OCI-LY7 (cell line): ENCODE data around the gene RGS19. TPM values are rescaled to one million over a fixed set of nuclear protein-coding genes. Genes with fewer than 3 reads are reported as not detected.

Experiments
- BruUV-seq: library from RNA; stranded (reverse); fragments of 400-500 nt; replicated peaks from 2 replicates; lab custom pipeline; 2021; lab: Mats Ljungman, UMichigan
- CTCF ChIA-PET: fragments of 300-600 bp; sonication (Branson Sonifier 250); formaldehyde crosslinking; loops from one replicate; lab custom pipeline; 2022; ENCODE audit warnings: antibody characterized with exemption; ENCODE audit not compliant: unreplicated experiment; lab: Charles Lee
- POLR2A ChIA-PET: fragments of 300-600 bp; sonication (Branson Sonifier 250); formaldehyde crosslinking; loops from one replicate; lab custom pipeline; 2022; ENCODE audit warnings: antibody characterized with exemption; lab: Charles Lee
- DNase-seq: peaks from one replicate; pipeline ENCODE4 v3.0.0-alpha.2; 2015; ENCODE audit warnings: low spot score
- H2AFZ ChIP-seq: fragments of 200-600 bp; sonication (generic), shearing (Covaris generic); 2 replicates; pipeline ENCODE4 v1.6.1; 2014; ENCODE audit warnings: mild to moderate bottlenecking, antibody characterized with exemption, low read length, moderate library complexity
- H3K27ac ChIP-seq: fragments of 200-600 bp; sonication (generic); 2 replicates; pipeline ENCODE4 v1.5.1; 2014; ENCODE audit warnings: mixed run types, low read depth, mild to moderate bottlenecking, moderate library complexity, low read length, inconsistent platforms; ENCODE audit not compliant: poor library complexity, severe bottlenecking
- H3K36me3 ChIP-seq: fragments of 200-600 bp; sonication (generic); 2 replicates; pipeline ENCODE4 v1.6.1; 2014; ENCODE audit warnings: mild to moderate bottlenecking, antibody characterized with exemption, low read length, moderate library complexity, mixed read lengths; ENCODE audit not compliant: insufficient read depth
- H3K4me1 ChIP-seq: fragments of 200-600 bp; sonication (generic); 2 replicates; pipeline ENCODE4 v1.5.1; 2014; ENCODE audit warnings: mild to moderate bottlenecking, low read length; ENCODE audit not compliant: insufficient read depth, poor library complexity, severe bottlenecking
- H3K4me2 ChIP-seq: fragments of 200-600 bp; sonication (generic); 2 replicates; pipeline ENCODE4 v1.6.1; 2014; ENCODE audit warnings: mild to moderate bottlenecking, low read length
- H3K4me3 ChIP-seq: fragments of 200-600 bp; sonication (generic); 2 replicates; pipeline ENCODE4 v1.5.1; 2014; ENCODE audit warnings: mild to moderate bottlenecking, low read depth, low read length; ENCODE audit not compliant: poor library complexity, severe bottlenecking
- H3K79me2 ChIP-seq: fragments of 200-600 bp; sonication (generic); 2 replicates; pipeline ENCODE4 v1.6.1; 2016; ENCODE audit warnings: low read depth, mild to moderate bottlenecking, low read length, moderate library complexity, mixed read lengths; ENCODE audit not compliant: insufficient read depth
- H3K9me2 ChIP-seq: fragments of 200-600 bp; sonication (generic); 2 replicates; pipeline ENCODE4 v1.6.1; 2016; ENCODE audit warnings: mild to moderate bottlenecking, low read length, mixed read lengths; ENCODE audit not compliant: insufficient read depth
- H3K9me3 ChIP-seq: fragments of 200-600 bp; sonication (generic); 2 replicates; pipeline ENCODE4 v1.6.1; 2014; ENCODE audit warnings: mild to moderate bottlenecking, mixed run types, low read length, mixed read lengths
- H4K20me1 ChIP-seq: fragments of 200-600 bp; sonication (generic); 2 replicates; pipeline ENCODE4 v1.6.1; 2014; ENCODE audit warnings: mild to moderate bottlenecking, antibody characterized with exemption, low read length, moderate library complexity, mixed read lengths; ENCODE audit not compliant: insufficient read depth
- EZH2phosphoT487 ChIP-seq: fragments of 200-600 bp; sonication (generic); IDR thresholded peaks from 2 replicates; pipeline ENCODE4 v1.6.1; 2018; ENCODE audit warnings: low read depth, borderline replicate concordance, mild to moderate bottlenecking, mixed run types, antibody characterized with exemption, low read length, moderate library complexity, mixed read lengths
- intact Hi-C: fragments of 100-400 bp; cut with micrococcal nuclease; formaldehyde crosslinking; loops from one replicate; pipeline ENCODE4 v1.10.0; 2022; ENCODE audit not compliant: unreplicated experiment
- total RNA-seq, 2 experiments: library from RNA; depleted of rRNA in 1 of 2; stranded (reverse); fragments of >200 nt in 1 of 2; shearing (Covaris generic) in 1 of 2; gene quantifications; 2 replicates each; pipeline ENCODE4 v1.2.3, GENCODE V29; 2014 to 2022
- TF ChIP-seq, protein P1 (sequence below): fragments of 200-600 bp; sonication (generic); conservative IDR thresholded peaks from 2 replicates; pipeline ENCODE4 v1.5.1; 2014; ENCODE audit warnings: mild to moderate bottlenecking, antibody characterized with exemption, low read length, moderate library complexity, mixed read lengths

RGS19 gene
- total RNA-seq, 2 experiments from 2014 or later = 69.4 to 106 TPM

DNA sequence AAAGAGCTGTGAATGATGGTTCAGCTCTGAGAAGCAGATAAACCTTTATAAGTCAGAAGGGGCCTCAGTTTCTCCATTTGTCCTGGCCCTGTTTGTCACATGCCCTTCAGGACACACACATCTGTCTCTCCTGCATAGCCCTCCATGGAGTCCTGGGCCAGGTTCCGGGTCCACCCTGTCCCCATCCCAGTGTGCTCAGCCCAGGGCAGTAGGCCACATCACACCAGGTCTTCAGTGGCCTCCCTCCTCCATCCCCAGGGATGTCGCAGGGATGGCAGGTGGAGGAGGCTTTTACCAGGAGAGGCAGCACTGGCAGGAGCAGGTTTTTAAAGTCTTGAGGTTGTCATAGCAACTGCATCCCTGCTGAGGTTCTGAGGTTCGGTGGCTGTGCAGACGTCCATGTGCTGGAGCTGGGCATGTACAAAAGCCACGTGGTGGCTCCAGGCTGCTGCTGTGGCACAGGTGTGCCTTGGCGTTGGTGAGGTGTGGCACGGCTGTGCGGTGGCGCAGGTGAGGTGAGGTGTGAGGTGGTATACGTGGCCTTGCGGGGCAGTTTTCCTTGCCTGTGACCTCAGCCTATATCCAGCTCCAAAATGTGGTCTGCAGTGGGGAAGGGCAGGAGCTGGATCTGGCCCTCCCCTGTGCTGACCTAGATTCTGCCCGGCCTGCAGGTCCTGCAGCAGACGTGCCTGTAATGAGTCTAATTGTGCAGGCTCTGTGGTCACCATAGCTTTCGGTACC, 36.0 kb upstream of the RGS19 start:
- no peaks in the 10 kb centered on the region for H3K36me3 ChIP-seq
- H3K4me2 ChIP-seq = no peak overlapping the region
- H3K27ac ChIP-seq = no peak overlapping the region
- ChIA-PET CTCF (no interaction called here), POLR2A (interaction anchor here (1.0 kb wide), 1 partner anchor 141 kb away, joined by 3 read pairs; no protein-coding TSS in a partner anchor)
- BruUV-seq = no TSS peak
- no peaks in the 10 kb centered on the region for H4K20me1 ChIP-seq
- H3K9me2 ChIP-seq = no peaks in the 10 kb centered on the region
- intact Hi-C loops = no loop called here
- no peak overlapping the region for H2AFZ ChIP-seq
- no peaks in the 10 kb centered on the region for H3K79me2 ChIP-seq
- H3K4me1 ChIP-seq = peaks cover 11% of the 10 kb centered on the region
- no peaks in the 10 kb centered on the region for H3K9me3 ChIP-seq
- DNase-seq = no peak
- no peak for TF ChIP-seq EZH2phosphoT487
- TF ChIP-seq, protein P1, sequence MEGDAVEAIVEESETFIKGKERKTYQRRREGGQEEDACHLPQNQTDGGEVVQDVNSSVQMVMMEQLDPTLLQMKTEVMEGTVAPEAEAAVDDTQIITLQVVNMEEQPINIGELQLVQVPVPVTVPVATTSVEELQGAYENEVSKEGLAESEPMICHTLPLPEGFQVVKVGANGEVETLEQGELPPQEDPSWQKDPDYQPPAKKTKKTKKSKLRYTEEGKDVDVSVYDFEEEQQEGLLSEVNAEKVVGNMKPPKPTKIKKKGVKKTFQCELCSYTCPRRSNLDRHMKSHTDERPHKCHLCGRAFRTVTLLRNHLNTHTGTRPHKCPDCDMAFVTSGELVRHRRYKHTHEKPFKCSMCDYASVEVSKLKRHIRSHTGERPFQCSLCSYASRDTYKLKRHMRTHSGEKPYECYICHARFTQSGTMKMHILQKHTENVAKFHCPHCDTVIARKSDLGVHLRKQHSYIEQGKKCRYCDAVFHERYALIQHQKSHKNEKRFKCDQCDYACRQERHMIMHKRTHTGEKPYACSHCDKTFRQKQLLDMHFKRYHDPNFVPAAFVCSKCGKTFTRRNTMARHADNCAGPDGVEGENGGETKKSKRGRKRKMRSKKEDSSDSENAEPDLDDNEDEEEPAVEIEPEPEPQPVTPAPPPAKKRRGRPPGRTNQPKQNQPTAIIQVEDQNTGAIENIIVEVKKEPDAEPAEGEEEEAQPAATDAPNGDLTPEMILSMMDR = no peak
- H3K4me3 ChIP-seq = no peak overlapping the region

DNA sequence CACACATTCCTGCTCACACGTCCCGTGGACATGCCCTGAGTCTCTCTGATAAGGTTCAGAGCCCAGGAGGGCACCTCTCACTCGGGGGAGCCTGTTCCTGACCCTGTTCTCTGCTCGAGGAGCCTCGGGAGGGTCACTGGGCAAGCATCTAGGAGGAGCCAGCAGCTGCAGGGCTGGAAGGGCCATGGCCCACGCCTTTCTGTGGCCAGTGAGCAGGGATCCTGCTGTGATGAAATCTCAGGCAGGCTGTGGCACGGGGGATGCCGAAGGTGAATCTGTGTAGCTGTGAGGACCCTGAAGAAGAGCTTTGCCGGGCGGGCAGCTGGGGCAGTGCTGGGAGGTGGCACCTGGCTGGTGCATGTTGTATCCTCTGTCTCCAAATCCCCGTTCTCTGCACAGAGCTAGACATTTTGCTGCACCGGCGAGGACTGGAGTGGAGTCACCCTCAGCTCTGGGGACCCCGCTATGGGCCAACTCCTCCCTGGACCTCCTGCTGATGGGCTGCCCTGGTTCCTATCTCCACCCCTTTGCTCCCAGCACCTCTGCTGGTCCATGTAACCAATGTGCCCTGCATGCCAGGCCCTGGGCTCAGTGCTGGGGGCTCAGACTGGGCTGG, 35.1 kb upstream of the RGS19 start:
- intact Hi-C loops = no loop called here
- Histone ChIP-seq H3K79me2 (no peaks in the 10 kb centered on the region), H3K9me2 (no peaks in the 10 kb centered on the region), H3K4me3 (no peak overlapping the region), H2AFZ (no peak overlapping the region), H3K27ac (no peak overlapping the region), H3K4me1 (peaks cover 2% of the 10 kb centered on the region), H3K9me3 (no peaks in the 10 kb centered on the region), H3K36me3 (no peaks in the 10 kb centered on the region), H4K20me1 (no peaks in the 10 kb centered on the region), H3K4me2 (no peak overlapping the region)
- POLR2A ChIA-PET = no interaction called here
- DNase-seq = no peak
- CTCF ChIA-PET = no interaction called here
- TF ChIP-seq, protein P1 = no peak
- no peak for TF ChIP-seq EZH2phosphoT487
- BruUV-seq = no TSS peak
